GM10847 (cell line): ENCODE data around the gene MRPL3.

Experiments
- POLR2A ChIP-seq: IDR thresholded peaks from 2 replicates; pipeline ENCODE4 v1.6.1; 2011; ENCODE audit not compliant: insufficient read length; ENCODE audit errors: extremely low read depth

Gene MRPL3

GRCh38 chr3:131530843-131531242 is 28.1 kb upstream of the MRPL3 start:
- TF ChIP-seq POLR2A: no peak

GRCh38 chr3:131530388-131530787 is 27.6 kb upstream of the MRPL3 start:
- no peak for TF ChIP-seq POLR2A

- TF ChIP-seq POLR2A: no peak
These were observed 24.1 kb upstream of the MRPL3 start for GRCh38 chr3:131526801-131527347.

- no peak for TF ChIP-seq POLR2A
These were observed 15.9 kb upstream of the MRPL3 start for GRCh38 chr3:131518680-131519079.

GRCh38 chr3:131505421-131505820 is 2.6 kb upstream of the MRPL3 start:
- no peak for TF ChIP-seq POLR2A

- no peak for TF ChIP-seq POLR2A
These were observed 507 bp upstream of the MRPL3 start for GRCh38 chr3:131503320-131503635.

- TF ChIP-seq POLR2A: no peak
These were observed 822 bp downstream of the MRPL3 start for GRCh38 chr3:131501949-131502348.

- no peak for TF ChIP-seq POLR2A
These were observed 8.1 kb downstream of the MRPL3 start for GRCh38 chr3:131494706-131495105.

GRCh38 chr3:131491775-131492174 is 11.0 kb downstream of the MRPL3 start:
- no peak for TF ChIP-seq POLR2A

- TF ChIP-seq POLR2A: no peak
These were observed 11.7 kb downstream of the MRPL3 start for GRCh38 chr3:131491084-131491483.

GRCh38 chr3:131485119-131485518 is 17.7 kb downstream of the MRPL3 start:
- no peak for TF ChIP-seq POLR2A

- TF ChIP-seq POLR2A: no peak
These were observed 18.2 kb downstream of the MRPL3 start for GRCh38 chr3:131484496-131485111.

GRCh38 chr3:131480116-131480515 is 22.7 kb downstream of the MRPL3 start:
- no peak for TF ChIP-seq POLR2A

- TF ChIP-seq POLR2A: no peak
These were observed 25.0 kb downstream of the MRPL3 start for GRCh38 chr3:131477813-131478212.

- no peak for TF ChIP-seq POLR2A
These were observed 28.7 kb downstream of the MRPL3 start for GRCh38 chr3:131474115-131474514.

GRCh38 chr3:131470377-131470776 is 32.4 kb downstream of the MRPL3 start:
- no peak for TF ChIP-seq POLR2A

GRCh38 chr3:131458653-131459052 is 44.1 kb downstream of the MRPL3 start:
- no peak for TF ChIP-seq POLR2A
